Nephron (organoid): ENCODE data around the gene TMEM212.
A peak's percentile ranks its signal among the peaks of the same experiment; 100 is the strongest.

Source experiments
- H3K27ac Mint-ChIP-seq, 3 experiments: 2 replicates each; pipeline ENCODE4 v1.8.0; 2020; ENCODE audit warnings: mixed read lengths in 3 of 3, mild to moderate bottlenecking in 2 of 3, moderate library complexity in 1 of 3
- H3K27me3 Mint-ChIP-seq: 2 replicates; pipeline ENCODE4 v1.8.0; 2021; ENCODE audit warnings: low read depth, mild to moderate bottlenecking, moderate library complexity, mixed read lengths
- H3K36me3 Mint-ChIP-seq: 2 replicates; pipeline ENCODE4 v1.8.0; 2020; ENCODE audit warnings: low read depth, mixed read lengths
- H3K4me1 Mint-ChIP-seq: 2 replicates; pipeline ENCODE4 v1.8.0; 2020; ENCODE audit warnings: mixed read lengths
- H3K4me3 Mint-ChIP-seq, 3 experiments: 2 replicates each; pipeline ENCODE4 v1.8.0; 2020; ENCODE audit warnings: mild to moderate bottlenecking in 3 of 3, mixed read lengths in 3 of 3, moderate library complexity in 2 of 3
- H3K9me3 Mint-ChIP-seq: 2 replicates; pipeline ENCODE4 v1.8.0; 2020; ENCODE audit warnings: mixed read lengths
- CTCF ChIP-seq, 3 experiments: fragments of 200-600 bp; sonication (generic); IDR thresholded peaks; one replicate each; pipeline ENCODE4 v1.5.0; 2021; ENCODE audit warnings: antibody characterized with exemption in 3 of 3; ENCODE audit not compliant: unreplicated experiment in 3 of 3

The TMEM212 gene

GRCh38 chr3:171837698-171838097, 5.5 kb upstream of the TMEM212 start:
- TF ChIP-seq CTCF (IDR thresholded peaks at IDR 0.05; ENCODE audit: unreplicated experiment in 3 of 3): no peak
- no peak overlapping the region for H3K4me3 Mint-ChIP-seq

GRCh38 chr3:171838218-171838720, 4.9 kb upstream of the TMEM212 start:
- Mint-ChIP-seq H3K27ac (peak overlapping the region; percentile 57 to 91 (median 79)), H3K4me3 (peak overlapping the region; percentile 47 to 67 (median 49)), H3K9me3 (no peaks in the 10 kb centered on the region), H3K36me3 (no peaks in the 10 kb centered on the region), H3K27me3 (no peaks in the 10 kb centered on the region), H3K4me1 (peaks cover 37% of the 10 kb centered on the region)
- TF ChIP-seq CTCF (IDR thresholded peaks at IDR 0.05; ENCODE audit: unreplicated experiment in 3 of 3): peak in 2 of 3 experiments; percentile 18 to 23

More at GRCh38 chr3:171837698-171838097, 5.5 kb upstream of the TMEM212 start:
- H3K9me3 Mint-ChIP-seq: no peaks in the 10 kb centered on the region
- H3K27me3 Mint-ChIP-seq: no peaks in the 10 kb centered on the region
- peaks cover 41% of the 10 kb centered on the region for H3K4me1 Mint-ChIP-seq
- H3K36me3 Mint-ChIP-seq: no peaks in the 10 kb centered on the region
- peak overlapping the region; percentile 57 to 91 (median 79) for H3K27ac Mint-ChIP-seq

- Mint-ChIP-seq H3K4me3 (no peak overlapping the region), H3K27ac (no peak overlapping the region), H3K4me1 (peaks cover 31% of the 10 kb centered on the region), H3K36me3 (no peaks in the 10 kb centered on the region), H3K27me3 (no peaks in the 10 kb centered on the region), H3K9me3 (no peaks in the 10 kb centered on the region)
- TF ChIP-seq CTCF (IDR thresholded peaks at IDR 0.05; ENCODE audit: unreplicated experiment in 3 of 3): no peak
These were observed 3.9 kb upstream of the TMEM212 start for GRCh38 chr3:171839270-171839669.

- Mint-ChIP-seq H3K9me3 (no peaks in the 10 kb centered on the region), H3K4me1 (peaks cover 26% of the 10 kb centered on the region), H3K27ac (peak overlapping the region in 2 of 3 experiments; percentile 7 to 47), H3K36me3 (no peaks in the 10 kb centered on the region), H3K4me3 (no peak overlapping the region), H3K27me3 (no peaks in the 10 kb centered on the region)
- no peak for TF ChIP-seq CTCF (IDR thresholded peaks at IDR 0.05; ENCODE audit: unreplicated experiment in 3 of 3)
These were observed 2.7 kb upstream of the TMEM212 start for GRCh38 chr3:171840445-171840810.

- Mint-ChIP-seq H3K36me3 (no peaks in the 10 kb centered on the region), H3K27ac (peak overlapping the region; percentile 7 to 74 (median 47)), H3K4me1 (peaks cover 26% of the 10 kb centered on the region), H3K27me3 (no peaks in the 10 kb centered on the region), H3K9me3 (no peaks in the 10 kb centered on the region), H3K4me3 (no peak overlapping the region)
- no peak for TF ChIP-seq CTCF (IDR thresholded peaks at IDR 0.05; ENCODE audit: unreplicated experiment in 3 of 3)
These were observed 2.1 kb upstream of the TMEM212 start for GRCh38 chr3:171840811-171841619.

GRCh38 chr3:171841620-171842000, 1.5 kb upstream of the TMEM212 start:
- H3K9me3 Mint-ChIP-seq: no peaks in the 10 kb centered on the region
- no peak for TF ChIP-seq CTCF (IDR thresholded peaks at IDR 0.05; ENCODE audit: unreplicated experiment in 3 of 3)
- H3K27me3 Mint-ChIP-seq: no peaks in the 10 kb centered on the region
- peaks cover 26% of the 10 kb centered on the region for H3K4me1 Mint-ChIP-seq
- peak overlapping the region; percentile 3 to 74 (median 7) for H3K27ac Mint-ChIP-seq
- H3K36me3 Mint-ChIP-seq: no peaks in the 10 kb centered on the region
- H3K4me3 Mint-ChIP-seq: no peak overlapping the region
